ENCODE measurements around the gene RPL35.

The RPL35 gene

DNA sequence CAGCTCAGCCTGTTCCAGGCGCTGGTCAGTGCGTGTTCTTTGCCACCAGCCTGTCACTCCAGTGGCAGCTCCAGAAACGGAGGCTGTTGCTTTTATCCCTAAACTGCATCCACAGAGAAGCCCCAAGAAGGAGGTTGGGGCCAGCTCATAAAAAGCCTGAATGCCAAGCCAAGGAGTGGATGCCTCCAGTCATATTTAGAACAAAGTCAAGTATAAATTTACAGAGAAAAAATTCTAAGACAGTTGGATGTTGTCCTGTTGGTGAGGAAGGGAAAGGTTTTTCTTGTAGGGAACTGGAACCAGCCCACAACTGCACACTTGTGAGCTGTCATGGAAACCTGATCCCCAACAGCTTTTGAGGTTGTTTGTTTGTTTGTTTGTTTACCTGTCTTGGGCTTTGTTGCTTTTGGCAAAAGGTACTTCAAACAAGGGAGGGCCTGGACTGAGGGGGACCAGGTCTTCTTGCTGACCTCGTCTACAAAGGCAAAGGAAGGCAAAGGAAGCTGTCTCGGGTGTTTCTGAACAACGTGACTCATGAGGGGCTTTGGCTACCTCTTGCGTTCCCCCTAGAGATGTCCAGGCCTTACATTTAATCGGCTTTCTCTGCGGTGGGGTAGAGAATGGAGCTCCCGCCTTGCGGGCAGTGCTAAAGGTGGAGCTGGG, 48.1 kb downstream of the RPL35 start:
- H3K9me3 ChIP-seq (ENCODE audit: low read depth, low read length) = no peaks in the 10 kb centered on the region
- DNase-seq (ENCODE audit: low read depth, low spot score) = no peak
- no peak overlapping the region for H3K9ac ChIP-seq (ENCODE audit: insufficient read length)
- H3K4me3 ChIP-seq = no peak overlapping the region
- no peaks in the 10 kb centered on the region for H3K36me3 ChIP-seq (ENCODE audit: insufficient read depth, low read length)
- no peak overlapping the region for H3K27ac ChIP-seq
- TF ChIP-seq FOXP2 (optimal IDR thresholded peaks at IDR 0.05; ENCODE audit: control extremely low read depth, extremely low read length, insufficient read depth) (no peak), POLR2AphosphoS5 (IDR thresholded peaks at IDR 0.05; ENCODE audit: borderline replicate concordance, low read depth, low read length) (no peak), EZH2 (IDR thresholded peaks at IDR 0.05) (no peak)

DNA sequence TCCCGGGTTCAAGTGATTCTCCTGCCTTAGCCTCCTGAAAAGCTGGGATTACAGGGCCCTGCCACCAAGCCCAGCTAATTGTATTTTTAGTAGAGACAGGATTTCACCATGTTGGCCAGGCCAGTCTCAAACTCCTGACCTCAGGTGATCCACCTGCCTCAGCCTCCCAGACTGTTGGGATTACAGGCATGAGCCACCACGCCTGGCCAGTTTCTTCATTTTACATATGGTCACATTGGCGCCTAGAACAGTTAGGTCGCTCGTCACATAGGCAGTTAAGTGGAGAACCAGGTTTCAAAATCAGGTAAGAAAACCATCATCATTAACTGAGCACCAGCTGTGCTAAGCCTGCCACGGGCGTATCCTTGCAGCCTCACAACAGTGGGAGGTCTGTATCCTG, 48.7 kb downstream of the RPL35 start:
- DNase-seq (ENCODE audit: low read depth, low spot score) = no peak

DNA sequence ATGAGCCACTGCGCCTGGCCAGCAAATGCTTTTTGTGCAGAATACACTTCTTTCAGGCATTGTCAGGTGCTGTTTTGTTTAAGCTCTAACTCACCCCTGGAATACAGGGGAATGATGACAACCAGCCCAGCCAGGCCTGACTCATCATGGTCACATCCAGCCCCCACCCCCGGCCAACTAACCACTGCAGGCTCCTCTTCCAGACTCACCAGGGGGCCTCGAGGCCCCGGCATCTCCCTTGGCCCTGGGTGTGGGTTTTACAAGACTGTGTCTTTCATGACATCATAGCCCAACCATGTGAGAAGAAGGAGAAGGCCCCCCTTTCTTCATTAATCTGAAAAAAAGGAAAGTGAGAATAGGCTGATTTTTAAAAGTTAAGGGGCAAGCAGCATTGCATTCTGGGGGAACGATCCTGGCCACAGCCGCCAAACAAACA, 49.3 kb downstream of the RPL35 start:
- Histone ChIP-seq H3K9me3 (ENCODE audit: low read depth, low read length) (no peaks in the 10 kb centered on the region), H3K27ac (no peak overlapping the region), H3K36me3 (ENCODE audit: insufficient read depth, low read length) (no peaks in the 10 kb centered on the region), H3K4me3 (no peak overlapping the region), H3K9ac (ENCODE audit: insufficient read length) (no peak overlapping the region)
- TF ChIP-seq EZH2 (IDR thresholded peaks at IDR 0.05) (no peak), POLR2AphosphoS5 (IDR thresholded peaks at IDR 0.05; ENCODE audit: borderline replicate concordance, low read depth, low read length) (no peak), FOXP2 (optimal IDR thresholded peaks at IDR 0.05; ENCODE audit: control extremely low read depth, extremely low read length, insufficient read depth) (no peak)
- DNase-seq (ENCODE audit: low read depth, low spot score) = no peak

More for the DNA sequence above, 48.7 kb downstream of the RPL35 start:
- H3K9me3 ChIP-seq (ENCODE audit: low read depth, low read length) = no peaks in the 10 kb centered on the region
- H3K36me3 ChIP-seq (ENCODE audit: insufficient read depth, low read length) = no peaks in the 10 kb centered on the region
- H3K9ac ChIP-seq (ENCODE audit: insufficient read length) = no peak overlapping the region
- H3K27ac ChIP-seq = no peak overlapping the region
- TF ChIP-seq EZH2 (IDR thresholded peaks at IDR 0.05) = no peak
- no peak for TF ChIP-seq POLR2AphosphoS5 (IDR thresholded peaks at IDR 0.05; ENCODE audit: borderline replicate concordance, low read depth, low read length)
- no peak for TF ChIP-seq FOXP2 (optimal IDR thresholded peaks at IDR 0.05; ENCODE audit: control extremely low read depth, extremely low read length, insufficient read depth)
- no peak overlapping the region for H3K4me3 ChIP-seq

- Histone ChIP-seq H3K36me3 (ENCODE audit: insufficient read depth, low read length) (no peaks in the 10 kb centered on the region), H3K9ac (ENCODE audit: insufficient read length) (no peak overlapping the region), H3K4me3 (no peak overlapping the region), H3K9me3 (ENCODE audit: low read depth, low read length) (no peaks in the 10 kb centered on the region), H3K27ac (no peak overlapping the region)
- DNase-seq (ENCODE audit: low read depth, low spot score) = no peak
- TF ChIP-seq EZH2 (IDR thresholded peaks at IDR 0.05) (no peak), POLR2AphosphoS5 (IDR thresholded peaks at IDR 0.05; ENCODE audit: borderline replicate concordance, low read depth, low read length) (no peak), FOXP2 (optimal IDR thresholded peaks at IDR 0.05; ENCODE audit: control extremely low read depth, extremely low read length, insufficient read depth) (no peak)
These were observed 50.9 kb downstream of the RPL35 start for GRCh38 chr9:124810663-124811355.

DNA sequence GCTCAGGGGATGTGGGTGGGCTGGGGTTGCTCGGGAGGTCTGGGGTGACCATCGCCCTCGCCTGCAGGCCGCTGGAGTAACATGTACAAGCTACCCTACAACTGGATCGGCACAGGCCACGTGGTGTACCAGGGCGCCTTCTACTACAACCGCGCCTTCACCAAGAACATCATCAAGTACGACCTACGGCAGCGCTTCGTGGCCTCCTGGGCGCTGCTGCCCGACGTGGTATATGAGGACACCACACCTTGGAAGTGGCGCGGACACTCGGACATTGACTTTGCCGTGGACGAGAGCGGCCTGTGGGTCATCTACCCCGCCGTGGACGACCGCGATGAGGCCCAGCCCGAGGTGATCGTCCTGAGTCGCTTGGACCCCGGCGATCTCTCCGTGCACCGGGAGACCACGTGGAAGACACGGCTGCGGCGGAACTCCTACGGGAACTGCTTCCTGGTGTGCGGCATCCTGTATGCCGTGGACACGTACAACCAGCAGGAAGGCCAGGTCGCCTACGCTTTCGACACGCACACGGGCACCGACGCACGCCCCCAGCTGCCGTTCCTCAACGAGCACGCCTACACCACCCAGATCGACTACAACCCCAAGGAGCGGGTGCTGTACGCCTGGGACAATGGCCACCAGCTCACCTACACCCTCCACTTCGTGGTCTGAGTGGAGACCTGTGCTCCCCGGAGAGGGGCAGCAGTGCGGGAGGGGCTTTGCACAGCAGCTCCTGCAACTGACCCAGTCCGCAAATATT, 51.8 kb downstream of the RPL35 start:
- DNase-seq (ENCODE audit: low read depth, low spot score) = no peak
- Histone ChIP-seq H3K4me3 (no peak overlapping the region), H3K36me3 (ENCODE audit: insufficient read depth, low read length) (no peaks in the 10 kb centered on the region), H3K9ac (ENCODE audit: insufficient read length) (no peak overlapping the region), H3K27ac (no peak overlapping the region), H3K9me3 (ENCODE audit: low read depth, low read length) (no peaks in the 10 kb centered on the region)
- TF ChIP-seq POLR2AphosphoS5 (IDR thresholded peaks at IDR 0.05; ENCODE audit: borderline replicate concordance, low read depth, low read length) (no peak), EZH2 (IDR thresholded peaks at IDR 0.05) (no peak), FOXP2 (optimal IDR thresholded peaks at IDR 0.05; ENCODE audit: control extremely low read depth, extremely low read length, insufficient read depth) (no peak)

DNA sequence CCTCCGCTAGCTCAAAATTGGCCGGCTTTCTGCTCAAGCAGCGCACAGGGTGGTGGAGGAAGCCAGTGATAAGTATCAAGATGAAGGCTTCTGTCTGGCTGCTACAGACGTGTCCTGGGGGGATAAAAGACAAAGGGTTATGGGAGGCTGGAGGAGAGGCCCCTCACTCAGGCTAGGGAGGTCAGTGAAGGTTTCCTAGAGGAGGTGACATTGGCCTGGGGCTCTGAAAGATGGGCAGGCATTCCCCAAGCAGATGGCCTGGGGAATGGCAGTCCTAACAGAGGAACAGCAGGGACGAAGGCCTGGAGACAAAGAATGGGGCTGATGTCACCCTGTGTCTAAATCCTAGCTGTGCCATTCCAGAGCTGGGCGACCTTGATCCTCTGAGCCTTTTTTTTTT, 52.5 kb downstream of the RPL35 start:
- Histone ChIP-seq H3K27ac (no peak overlapping the region), H3K4me3 (no peak overlapping the region), H3K36me3 (ENCODE audit: insufficient read depth, low read length) (no peaks in the 10 kb centered on the region), H3K9me3 (ENCODE audit: low read depth, low read length) (no peaks in the 10 kb centered on the region), H3K9ac (ENCODE audit: insufficient read length) (no peak overlapping the region)
- TF ChIP-seq EZH2 (IDR thresholded peaks at IDR 0.05) (no peak), POLR2AphosphoS5 (IDR thresholded peaks at IDR 0.05; ENCODE audit: borderline replicate concordance, low read depth, low read length) (no peak), FOXP2 (optimal IDR thresholded peaks at IDR 0.05; ENCODE audit: control extremely low read depth, extremely low read length, insufficient read depth) (no peak)
- DNase-seq (ENCODE audit: low read depth, low spot score) = no peak

GRCh38 chr9:124808246-124808956, 53.4 kb downstream of the RPL35 start:
- H3K27ac ChIP-seq = no peak overlapping the region
- TF ChIP-seq EZH2 (IDR thresholded peaks at IDR 0.05) = no peak
- TF ChIP-seq FOXP2 (optimal IDR thresholded peaks at IDR 0.05; ENCODE audit: control extremely low read depth, extremely low read length, insufficient read depth) = no peak
- TF ChIP-seq POLR2AphosphoS5 (IDR thresholded peaks at IDR 0.05; ENCODE audit: borderline replicate concordance, low read depth, low read length) = no peak
- no peaks in the 10 kb centered on the region for H3K36me3 ChIP-seq (ENCODE audit: insufficient read depth, low read length)
- H3K4me3 ChIP-seq = no peak overlapping the region
- no peaks in the 10 kb centered on the region for H3K9me3 ChIP-seq (ENCODE audit: low read depth, low read length)
- DNase-seq (ENCODE audit: low read depth, low spot score) = no peak
- H3K9ac ChIP-seq (ENCODE audit: insufficient read length) = no peak overlapping the region
